Right hindlimb (tissue), 1 donor: ENCODE data around the gene OR2A12.
"Not testable (repeated sequence)": the region's sequence is repeated elsewhere in the genome, so short reads cannot be mapped to it uniquely, and the experiment has no call there.

Source experiments
- DNase-seq: peaks from one replicate; pipeline ENCODE4 v3.0.0-alpha.2; 2018

OR2A12 gene, protein sequence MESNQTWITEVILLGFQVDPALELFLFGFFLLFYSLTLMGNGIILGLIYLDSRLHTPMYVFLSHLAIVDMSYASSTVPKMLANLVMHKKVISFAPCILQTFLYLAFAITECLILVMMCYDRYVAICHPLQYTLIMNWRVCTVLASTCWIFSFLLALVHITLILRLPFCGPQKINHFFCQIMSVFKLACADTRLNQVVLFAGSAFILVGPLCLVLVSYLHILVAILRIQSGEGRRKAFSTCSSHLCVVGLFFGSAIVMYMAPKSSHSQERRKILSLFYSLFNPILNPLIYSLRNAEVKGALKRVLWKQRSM

GRCh38 chr7:144085978-144086377 is at the start of gene OR2A12:
Gene OR2A12, plus strand, starts transcription at chr7:144086278. Its CDS starts 8,830 bp downstream, at chr7:144095108.
- no peak for DNase-seq

DNA sequence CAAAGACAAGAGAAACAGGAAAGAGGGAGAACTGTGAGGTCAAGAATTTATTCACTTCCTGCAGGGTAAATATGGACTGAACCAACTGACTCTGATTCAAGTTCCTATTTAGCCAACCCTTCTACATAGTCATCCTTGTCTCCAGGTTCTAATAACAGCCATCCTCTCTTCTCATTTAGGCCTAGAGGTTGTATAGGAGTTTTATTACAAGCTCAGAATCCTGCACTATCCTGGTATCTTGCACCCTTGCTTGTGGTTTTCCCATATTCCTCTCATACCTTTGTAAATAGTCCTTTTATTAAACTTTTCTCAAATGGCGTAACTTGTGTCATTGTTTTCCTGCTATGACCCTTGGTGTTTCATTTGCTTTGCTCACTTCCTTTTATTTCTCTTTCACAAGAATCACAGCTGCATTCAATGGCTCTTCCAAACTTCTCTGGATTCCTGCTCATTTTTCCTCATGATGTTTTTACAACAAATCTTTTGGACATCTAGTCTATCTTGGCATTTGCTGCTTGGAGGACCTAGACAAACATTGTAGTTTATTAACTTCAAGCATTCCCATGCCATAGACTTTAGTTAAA is 49.7 kb upstream of the OR2A12 start:
- no peak for DNase-seq

- no peak for DNase-seq
Observed at GRCh38 chr7:144037414-144038035, 48.6 kb upstream of the OR2A12 start.

DNA sequence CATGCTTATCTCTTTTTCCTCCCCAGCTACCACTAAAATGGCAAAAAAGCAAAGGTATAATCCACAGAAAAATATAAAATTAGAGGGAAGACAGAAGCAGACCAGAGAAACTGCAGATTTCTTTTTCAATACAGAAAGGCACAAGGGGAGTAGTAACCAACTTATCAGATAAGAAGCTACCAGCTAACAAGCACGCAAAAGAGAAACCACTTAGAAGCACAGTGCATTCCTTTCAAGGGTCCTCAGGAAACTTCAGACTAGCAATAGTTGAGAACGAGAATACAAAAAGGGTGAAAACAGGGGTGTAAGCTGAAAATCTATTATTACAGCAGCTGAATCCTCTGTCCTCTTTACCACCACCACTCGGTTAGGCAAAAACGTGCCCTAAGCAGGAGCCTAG is 47.2 kb upstream of the OR2A12 start:
- DNase-seq: no peak

- DNase-seq: no peak
Observed at GRCh38 chr7:144048648-144049047, 37.4 kb upstream of the OR2A12 start, which contains the start of gene OR2A5. Gene OR2A5, plus strand, starts transcription at chr7:144048948. Its CDS starts 1,454 bp downstream, at chr7:144050402.

DNA sequence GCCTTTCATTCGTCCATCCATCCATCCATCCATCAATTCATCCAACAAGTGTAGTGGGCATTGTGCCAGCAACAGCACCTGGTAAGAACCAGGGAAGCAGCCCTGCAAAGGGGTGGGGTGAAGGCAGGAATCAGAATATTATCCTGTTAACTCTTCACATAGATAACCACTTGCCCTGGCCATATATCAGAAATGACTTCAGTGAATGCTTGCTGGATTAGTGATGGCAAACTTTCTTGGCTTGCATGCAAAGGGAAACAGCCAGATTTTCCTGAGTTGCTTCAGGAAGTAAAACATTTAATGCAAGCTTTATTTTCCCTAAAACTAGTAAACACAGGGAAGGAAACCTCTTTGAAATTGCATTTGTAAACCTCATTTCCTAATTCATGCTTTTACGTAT is 36.6 kb upstream of the OR2A12 start:
- no peak for DNase-seq

- DNase-seq: no peak
Observed at GRCh38 chr7:144050093-144050492, 36.0 kb upstream of the OR2A12 start.

DNA sequence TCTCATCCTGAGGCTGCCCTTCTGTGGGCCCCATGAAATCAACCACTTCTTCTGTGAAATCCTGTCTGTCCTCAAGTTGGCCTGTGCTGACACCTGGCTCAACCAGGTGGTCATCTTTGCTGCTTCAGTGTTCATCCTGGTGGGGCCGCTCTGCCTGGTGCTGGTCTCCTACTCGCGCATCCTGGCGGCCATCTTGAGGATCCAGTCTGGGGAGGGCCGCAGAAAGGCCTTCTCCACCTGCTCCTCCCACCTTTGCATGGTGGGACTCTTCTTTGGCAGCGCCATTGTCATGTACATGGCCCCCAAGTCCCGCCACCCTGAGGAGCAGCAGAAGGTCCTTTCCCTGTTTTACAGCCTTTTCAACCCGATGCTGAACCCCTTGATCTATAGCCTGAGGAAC is 35.2 kb upstream of the OR2A12 start:
- not testable (repeated sequence) for DNase-seq

DNA sequence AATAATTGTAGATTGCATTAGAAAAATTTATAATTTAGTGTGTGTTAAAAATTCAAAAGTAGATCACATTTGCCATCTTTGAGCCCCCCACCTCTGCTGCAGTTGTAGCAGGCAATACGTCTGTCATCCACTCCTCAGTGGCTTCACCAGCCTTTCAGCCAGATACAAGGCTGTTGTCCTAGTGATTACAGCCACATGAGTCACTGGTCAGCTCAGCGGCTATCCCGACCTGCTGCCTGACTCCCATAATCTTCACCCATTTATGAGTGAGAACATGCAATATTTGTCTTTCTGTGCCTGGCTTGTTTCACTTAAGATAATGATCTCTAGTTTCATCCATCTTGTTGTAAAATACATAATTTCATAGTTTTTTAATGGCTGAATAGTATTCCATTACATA is 28.1 kb upstream of the OR2A12 start:
- DNase-seq: no peak

GRCh38 chr7:144063710-144064109 is 22.4 kb upstream of the OR2A12 start:
- DNase-seq: no peak

- DNase-seq: no peak
Observed at GRCh38 chr7:144069511-144069910, 16.6 kb upstream of the OR2A12 start, which contains the start of gene OR2A25. Gene OR2A25, plus strand, starts transcription at chr7:144069811. Its CDS starts 4,409 bp downstream, at chr7:144074220.

DNA sequence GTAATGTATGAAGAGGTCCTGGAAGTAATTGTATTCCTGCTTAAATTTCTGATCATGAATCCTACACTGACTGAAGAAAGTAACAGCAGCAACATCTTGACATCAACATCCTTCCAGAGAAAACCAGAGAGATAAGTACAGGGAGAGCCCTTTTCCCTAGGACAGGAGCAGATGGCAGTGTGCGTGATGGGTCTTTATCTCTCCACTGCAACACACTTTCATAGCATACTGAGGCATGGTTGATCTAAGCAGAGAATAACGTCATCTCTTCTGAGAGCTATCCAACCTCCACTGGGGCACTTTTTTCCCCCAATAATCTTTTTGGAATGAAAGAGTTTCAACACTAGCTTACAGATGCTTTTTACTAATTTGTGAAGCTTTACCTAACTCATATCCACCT is 16.1 kb upstream of the OR2A12 start:
- DNase-seq: no peak

- DNase-seq: no peak
Observed at GRCh38 chr7:144074374-144074773, 11.7 kb upstream of the OR2A12 start.

- no peak for DNase-seq
Observed at GRCh38 chr7:144086730-144087129, 652 bp downstream of the OR2A12 start.

DNA sequence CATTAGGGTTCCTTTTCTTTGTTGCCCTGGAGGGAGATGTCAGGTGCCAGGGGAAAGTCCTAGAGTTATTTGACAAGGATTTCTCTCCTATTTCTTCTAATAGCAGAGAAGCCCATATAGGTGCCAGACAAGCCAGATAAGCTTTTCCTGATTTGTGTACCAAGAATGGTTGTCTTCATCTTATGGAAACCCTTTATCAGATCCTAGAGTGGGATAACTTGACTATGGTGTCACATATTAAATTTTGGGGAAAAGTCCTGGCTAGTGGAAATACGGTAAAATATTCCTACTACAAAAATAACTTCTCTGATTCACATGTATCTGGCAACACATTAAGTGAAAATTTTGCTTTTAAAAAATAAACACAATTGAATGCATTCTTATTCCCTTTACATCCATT is 1.2 kb downstream of the OR2A12 start:
- no peak for DNase-seq

DNA sequence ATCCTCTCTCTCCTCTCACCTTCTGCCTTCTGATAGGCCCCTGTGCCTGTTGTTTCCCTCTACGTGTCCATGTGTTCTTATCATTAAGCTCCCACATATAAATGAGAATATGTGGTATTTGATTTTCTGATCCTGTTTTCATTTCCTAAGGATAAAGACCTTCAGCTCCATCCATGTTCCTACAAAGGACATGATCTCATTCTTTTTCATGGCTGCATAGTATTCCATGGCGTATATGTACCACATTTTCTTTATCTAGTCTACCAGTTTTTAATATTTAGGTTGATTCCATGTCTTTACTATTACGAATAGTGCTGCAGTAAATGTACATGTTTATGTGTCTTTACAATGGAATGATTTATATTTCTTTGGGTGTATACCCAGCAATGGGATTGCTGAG is 4.6 kb downstream of the OR2A12 start:
- no peak for DNase-seq

DNA sequence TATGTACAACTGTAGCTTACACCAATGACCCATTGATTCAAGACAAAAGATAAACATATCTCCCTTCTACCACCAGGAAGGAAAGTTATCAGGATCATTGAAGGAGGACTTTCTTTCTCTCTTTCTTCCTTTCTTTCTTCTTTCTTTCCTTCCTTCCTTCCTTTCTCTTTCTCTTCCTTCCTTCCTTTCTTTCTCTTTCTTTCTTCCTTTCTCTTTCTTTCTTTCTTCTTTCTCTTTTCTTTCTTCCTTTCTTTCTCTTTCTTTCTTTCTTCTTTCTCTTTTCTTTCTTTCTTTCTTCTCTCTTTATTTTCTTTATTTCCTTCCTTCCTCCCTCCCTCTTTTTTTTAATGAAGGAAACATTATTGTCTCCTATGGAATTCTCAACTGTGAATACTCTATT is 12.7 kb downstream of the OR2A12 start:
- DNase-seq: no peak

DNA sequence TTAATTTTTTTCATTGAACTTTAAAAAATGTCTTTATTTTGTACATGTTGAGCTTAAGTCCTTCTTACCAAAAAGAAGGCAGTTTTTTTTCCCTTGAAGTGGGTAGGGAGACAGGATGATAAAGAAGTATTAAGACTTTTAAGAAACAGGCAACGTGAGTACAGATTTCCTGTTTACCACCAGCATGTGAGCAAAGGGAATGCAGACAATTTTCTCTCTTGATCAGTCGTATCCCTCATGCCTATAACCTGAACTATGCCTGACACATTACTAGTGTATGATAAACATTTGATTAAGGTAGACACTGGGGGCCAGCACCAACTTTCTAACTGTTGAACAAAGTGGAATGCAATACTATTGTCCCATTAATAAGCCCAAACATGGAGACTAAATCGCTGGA is 14.5 kb downstream of the OR2A12 start:
- no peak for DNase-seq

DNA sequence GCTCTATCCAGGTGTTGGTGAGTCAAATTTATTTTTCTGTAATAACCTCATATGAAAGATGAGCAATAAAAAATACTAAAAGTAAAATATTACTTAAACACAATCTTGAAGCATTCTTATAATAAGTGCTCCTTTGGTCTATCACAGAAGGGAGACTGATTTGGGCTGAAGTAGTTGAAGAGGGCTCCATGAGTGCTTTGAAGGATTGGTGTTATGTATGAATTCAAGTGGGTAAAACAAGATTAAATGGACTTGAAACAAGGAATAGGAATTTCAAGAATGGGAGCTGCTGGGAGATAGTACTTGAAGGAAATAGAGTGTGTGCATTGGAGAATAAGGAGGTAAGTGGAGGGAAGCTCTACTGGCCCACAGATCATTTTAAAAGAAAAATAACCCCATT is 16.0 kb downstream of the OR2A12 start:
- DNase-seq: no peak

DNA sequence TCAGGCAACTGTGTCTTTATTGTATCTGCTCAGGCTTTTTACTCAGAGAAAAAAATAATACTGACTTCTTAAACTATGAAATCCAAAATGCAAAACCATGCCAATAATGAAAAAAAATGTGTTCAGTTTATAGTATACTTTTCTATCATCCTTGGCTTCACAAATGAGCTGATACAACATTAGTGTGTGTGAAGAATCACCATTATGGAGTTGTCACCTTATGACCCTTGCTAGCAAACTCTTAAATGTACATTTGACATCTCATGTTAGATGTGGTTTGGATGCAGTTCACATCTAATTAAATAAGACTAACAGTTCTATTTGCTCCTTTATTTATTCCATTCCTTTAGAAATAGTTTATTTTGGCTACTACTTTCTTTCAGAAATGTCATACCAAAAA is 19.1 kb downstream of the OR2A12 start:
- DNase-seq: no peak

DNA sequence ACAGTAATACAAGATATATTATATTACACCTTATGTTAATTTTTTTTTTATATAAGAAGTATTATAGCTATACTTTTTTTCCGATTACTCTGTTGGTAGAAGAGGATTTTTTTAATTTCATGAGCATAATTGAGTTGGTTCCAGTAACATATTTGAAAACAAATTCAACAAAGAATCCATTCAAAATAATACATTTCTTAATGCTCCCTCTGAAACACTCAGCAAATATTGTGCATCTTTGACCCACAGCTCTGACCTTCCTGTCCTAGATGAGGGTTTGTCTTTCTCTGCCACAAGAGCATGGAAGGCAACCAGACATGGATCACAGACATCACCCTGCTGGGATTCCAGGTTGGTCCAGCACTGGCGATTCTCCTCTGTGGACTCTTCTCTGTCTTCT is 23.2 kb downstream of the OR2A12 start, which contains the start of gene OR2A2:
TSS of gene OR2A2 (plus strand) at position 301 of the 400 bp plus-strand sequence. CDS start at position 301, 0 bp downstream.
- DNase-seq: no peak

DNA sequence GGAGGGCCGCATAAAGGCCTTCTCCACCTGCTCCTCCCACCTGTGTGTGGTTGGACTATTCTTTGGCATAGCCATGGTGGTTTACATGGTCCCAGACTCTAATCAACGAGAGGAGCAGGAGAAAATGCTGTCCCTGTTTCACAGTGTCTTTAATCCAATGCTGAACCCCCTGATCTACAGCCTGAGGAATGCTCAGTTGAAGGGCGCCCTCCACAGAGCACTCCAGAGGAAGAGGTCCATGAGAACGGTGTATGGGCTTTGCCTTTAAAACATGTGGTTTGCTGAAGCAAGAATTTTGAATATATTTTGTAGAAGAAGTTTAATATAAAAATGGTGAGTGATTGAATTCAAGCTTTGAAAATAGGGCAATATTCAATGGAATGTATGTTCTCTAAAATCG is 24.2 kb downstream of the OR2A12 start:
- no peak for DNase-seq

GRCh38 chr7:144113651-144114050 is 27.6 kb downstream of the OR2A12 start:
- DNase-seq: no peak

- DNase-seq: no peak
Observed at GRCh38 chr7:144118341-144118740, 32.3 kb downstream of the OR2A12 start.
